IPS-11a (cell line): ENCODE results near the gene PPIL4.
"Not testable (repeated sequence)": the region's sequence is repeated elsewhere in the genome, so short reads cannot be mapped to it uniquely, and the experiment has no call there.

ENCODE experiments used
- H3K4me3 ChIP-seq: one replicate; pipeline ENCODE4 v1.5.1; 2013; ENCODE audit warnings: low read depth, low read length, control low read depth

Gene PPIL4

DNA sequence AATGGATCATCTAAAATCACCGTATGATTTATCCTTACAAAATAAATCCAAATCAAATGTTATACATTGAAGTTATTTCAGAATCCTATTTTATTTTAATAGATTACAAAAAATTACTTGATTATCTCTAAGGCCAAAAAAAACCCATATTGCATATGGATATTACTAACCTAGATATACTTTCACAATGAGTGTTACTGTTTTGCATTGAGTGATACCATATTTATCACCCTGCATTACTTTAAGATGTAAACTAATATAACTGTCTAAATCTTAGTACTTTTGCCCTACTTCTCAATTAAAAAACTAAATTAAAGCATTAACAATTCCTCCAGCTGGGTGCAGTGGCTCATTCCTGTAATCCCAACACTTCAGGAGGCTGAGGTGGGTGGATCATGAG, 11.1 kb downstream of the PPIL4 start:
- H3K4me3 ChIP-seq: no peak overlapping the region

DNA sequence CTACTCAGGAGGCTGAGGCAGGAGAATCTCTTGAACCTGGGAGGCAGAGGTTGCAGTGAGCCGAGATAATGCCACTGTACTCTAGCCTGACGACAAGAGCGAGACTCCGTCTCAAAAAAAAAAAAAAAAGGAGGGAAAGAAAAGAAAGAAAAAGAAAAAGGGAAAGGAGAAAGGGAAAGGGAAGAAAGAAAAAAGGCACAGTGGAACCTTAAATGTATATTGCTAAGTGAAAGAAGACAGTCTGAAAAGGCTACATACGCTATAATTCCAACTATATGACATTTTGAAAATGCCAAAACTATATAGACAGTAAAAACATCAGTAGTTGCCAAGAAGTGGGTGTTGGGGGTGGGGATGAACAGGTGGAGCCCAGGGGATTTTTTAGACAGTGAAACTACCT, 16.2 kb downstream of the PPIL4 start:
- H3K4me3 ChIP-seq: no peak overlapping the region

DNA sequence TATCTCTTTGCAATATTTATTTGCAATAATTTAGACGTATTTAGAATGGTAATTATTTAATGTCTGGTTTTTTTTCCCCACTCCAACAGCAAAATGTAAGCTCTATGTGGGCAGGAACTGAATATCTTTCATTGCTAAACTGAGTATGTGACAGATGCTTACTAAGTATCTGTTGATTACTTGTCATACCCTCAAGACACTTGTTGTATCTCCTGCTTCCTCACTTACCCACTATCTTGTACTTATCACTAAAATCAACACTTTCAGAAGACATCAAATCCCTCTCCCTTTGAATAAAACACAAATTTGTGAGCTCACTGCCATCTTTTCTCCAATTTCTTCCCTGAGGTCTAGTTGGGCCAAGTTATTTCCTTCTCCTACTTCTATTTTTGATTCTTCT, 30.3 kb downstream of the PPIL4 start:
- H3K4me3 ChIP-seq: no peak overlapping the region

DNA sequence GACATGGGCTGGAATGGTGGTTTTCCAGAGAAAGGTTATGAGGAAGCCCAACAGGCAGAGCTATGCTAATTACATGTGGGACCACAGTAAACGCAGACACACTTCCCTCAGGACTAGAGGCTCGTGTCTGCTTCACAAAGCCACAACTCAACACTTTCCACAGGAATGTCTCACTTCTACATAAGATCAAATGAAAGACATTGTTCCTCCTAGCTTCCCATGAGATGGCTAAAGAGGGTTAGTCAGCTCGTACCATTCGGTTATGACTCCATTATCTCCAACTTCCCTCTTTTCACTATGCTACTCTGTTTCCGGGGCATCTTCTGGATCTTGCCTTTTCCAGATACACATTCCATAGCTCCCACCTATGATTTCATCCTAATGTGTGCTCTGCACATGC, 31.9 kb downstream of the PPIL4 start:
- H3K4me3 ChIP-seq: no peak overlapping the region

DNA sequence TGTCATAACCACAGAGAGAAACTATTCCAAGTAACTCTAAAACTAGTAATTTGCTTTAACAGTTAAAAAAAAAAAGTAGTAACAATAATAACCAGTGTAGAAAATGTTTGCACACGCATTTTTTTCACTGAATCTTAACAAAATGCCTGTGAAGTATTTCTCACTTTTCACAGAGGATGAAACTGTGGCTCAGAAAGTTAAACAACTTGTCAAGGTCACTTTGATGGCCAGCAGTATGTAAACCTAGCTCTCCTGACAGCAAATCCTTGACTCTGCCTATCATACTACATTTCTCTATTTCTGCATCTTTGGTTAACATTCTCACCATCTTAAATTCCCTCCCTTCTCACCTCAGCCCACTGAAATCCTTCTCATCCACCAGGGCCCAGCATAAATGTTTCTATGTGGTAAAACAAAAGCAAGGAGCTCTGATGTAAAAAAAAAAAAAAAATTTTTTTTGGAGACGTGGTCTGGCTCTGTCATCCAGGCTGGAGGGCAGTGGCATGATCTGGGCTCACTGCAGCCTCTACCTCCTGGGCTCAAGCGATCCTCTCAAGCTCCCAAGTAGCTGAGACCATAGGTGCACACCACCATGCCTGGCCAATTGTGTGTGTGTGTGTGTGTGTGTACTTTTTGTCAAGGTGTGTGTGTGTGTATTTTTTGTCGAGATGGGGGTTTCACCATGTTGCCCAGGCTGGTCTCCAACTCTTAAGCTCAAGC, 34.9 kb downstream of the PPIL4 start:
- no peak overlapping the region for H3K4me3 ChIP-seq

DNA sequence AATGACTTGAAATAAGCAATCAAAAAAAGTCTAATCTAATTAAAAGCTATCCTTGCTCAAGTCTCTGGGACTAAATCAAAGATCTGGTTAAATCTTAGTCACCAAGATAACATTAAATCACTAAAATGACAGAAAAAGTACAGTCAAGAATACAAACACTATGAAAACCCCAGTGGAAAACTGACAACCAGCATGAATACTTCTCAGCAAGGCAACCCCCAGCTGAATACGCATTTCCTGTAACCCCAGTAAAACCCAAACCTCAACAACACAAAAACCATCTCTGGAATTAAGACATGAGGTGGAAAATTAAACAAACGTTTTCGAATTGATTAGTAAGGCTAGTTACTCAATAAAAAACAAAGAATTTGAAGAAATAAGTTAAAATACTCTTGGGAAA, 37.4 kb downstream of the PPIL4 start:
- no peak overlapping the region for H3K4me3 ChIP-seq

DNA sequence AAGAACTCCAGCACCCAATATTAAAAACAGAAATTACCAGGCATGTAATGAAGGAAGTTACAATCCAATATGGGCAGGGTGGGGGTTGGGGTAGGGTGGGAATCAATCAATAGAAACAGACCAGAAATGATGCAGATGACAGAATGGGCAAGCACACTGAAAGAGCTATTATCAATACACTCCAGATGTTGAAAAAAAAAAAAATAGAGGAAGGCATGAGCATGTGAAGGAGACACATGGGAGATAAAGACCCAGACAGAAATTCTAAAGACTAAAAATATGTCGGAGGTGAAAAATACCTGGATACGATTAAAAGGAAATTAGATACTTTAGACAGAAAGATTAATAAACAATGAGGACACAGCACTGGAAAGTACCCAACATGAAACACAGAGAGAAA, 42.0 kb downstream of the PPIL4 start:
- H3K4me3 ChIP-seq: no peak overlapping the region

DNA sequence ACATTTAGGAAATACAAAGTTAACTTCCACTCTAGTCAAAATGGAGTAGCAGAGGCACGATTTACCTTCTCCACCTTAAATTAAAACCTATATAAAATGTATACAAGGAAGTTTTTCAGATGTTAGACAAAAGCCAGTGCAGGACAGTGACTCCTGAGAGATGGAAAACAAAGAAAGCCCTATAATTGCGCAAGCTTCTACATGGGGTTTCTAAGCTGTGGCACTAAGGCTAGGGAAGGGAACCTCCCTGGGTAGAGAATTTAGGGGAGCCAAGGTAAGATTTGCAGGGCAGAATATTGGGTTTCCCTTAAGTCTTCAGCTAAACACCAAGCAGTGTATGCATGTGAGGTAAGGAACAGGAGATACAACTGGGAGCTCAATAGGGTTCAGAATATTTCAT, 42.6 kb downstream of the PPIL4 start:
- H3K4me3 ChIP-seq: no peak overlapping the region

DNA sequence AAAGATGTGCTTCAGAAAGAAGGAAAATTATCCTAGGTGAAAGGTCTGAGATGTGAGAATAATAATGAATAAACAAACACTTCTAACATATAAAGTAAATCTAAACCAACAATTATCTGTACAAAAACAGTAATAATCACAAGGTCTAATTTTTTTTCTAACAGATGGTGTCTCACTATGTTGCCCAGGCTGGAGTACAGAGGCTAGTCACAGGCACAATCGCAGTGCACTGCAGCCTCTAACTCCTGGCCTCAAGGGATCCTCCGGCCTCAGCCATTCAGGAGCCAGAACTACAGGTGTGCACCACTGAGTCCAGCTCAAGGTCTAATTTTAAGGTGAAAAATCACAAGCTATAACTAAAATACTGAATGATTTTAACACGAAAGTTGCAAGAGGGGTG, 44.1 kb downstream of the PPIL4 start:
- no peak overlapping the region for H3K4me3 ChIP-seq

DNA sequence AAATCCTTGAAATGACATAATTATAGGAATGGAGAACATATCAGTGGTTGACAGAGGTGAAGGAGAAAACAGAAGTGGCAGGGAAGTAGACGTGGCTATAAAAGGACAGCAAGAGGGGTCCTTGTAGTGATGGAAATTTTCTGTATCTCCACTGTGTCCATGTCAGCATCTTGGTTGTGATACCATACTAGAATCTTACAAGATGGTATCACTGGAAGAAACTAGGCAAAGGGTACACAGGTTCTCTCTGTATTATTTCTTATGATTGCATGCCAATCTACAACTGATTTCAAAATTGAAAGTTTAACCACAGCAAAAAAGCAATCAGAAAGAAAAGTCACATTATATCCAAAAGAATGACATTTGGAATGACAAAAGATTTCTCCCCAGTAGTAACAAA, 44.6 kb downstream of the PPIL4 start:
- H3K4me3 ChIP-seq: no peak overlapping the region

DNA sequence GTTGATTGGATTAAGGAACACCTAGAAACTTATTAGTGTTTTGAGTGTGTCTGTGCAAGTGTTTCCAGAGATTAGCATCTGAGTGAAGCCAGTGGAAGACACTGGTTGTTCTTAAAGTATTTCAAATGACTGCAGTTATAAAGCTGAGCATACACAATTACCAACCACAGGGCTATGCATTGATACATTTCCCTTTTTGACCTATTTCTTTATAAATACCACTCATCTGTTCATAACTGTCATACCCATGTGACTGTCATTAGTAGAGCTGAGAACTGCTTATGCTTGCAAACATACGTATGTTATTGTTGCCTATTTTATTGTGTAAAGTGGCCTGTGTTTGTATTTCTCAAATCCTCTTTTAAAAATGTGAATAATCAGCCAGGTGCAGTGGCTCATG, 45.7 kb downstream of the PPIL4 start:
- H3K4me3 ChIP-seq: no peak overlapping the region

DNA sequence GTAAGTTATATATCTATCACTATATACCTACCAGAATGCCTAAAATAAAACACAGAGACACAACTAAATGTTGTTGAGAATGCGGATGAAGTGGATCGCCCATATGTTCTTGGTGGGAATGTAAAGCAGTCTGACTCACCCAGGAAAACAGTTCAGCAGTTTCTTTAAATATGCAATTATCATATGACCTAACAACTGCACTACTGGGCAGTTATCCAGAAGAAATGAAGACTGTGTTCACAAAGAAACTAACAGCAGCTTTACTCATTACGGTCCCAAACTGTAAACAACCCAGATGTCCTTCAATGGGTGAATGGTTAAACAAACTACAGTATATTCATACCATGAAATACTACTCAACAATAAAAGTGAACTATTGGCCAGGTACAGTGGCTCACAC, 46.8 kb downstream of the PPIL4 start:
- no peak overlapping the region for H3K4me3 ChIP-seq

DNA sequence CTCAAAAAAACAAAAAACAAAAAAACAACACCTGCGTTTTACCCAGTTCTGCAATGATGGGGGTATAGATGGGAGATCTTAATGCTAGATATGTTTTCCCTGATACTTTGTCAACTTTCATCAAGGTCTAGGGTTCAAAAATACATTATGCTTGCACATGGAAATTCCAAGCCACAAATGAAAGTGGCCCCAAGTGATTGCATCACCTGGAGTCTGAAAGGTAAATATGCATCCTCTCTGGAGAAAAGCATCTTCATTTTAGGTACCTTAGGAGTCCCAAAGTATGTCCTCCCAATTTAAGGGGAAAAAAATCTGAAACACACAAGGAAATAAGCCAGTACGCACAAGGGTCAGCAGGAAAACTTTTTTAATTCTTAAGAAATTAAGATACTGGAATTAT, 48.5 kb downstream of the PPIL4 start:
- H3K4me3 ChIP-seq: no peak overlapping the region

DNA sequence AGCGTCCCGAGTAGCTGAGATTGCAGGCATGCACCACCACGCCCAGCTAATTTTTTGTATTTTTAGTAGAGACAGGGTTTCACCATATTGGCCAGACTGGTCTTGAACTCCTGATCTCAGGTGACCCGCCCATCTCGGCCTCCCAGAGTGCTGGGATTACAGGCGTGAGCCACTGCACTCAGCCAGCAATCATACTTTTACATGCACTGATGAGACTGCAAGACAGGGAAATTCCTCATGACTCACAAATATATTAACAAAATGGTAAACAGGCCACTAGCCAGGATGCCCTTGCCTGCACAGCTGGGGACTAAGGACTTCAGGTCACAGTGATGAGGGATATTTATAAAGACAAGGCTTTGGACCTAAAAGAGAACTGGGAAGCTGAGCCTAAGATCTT, 49.2 kb downstream of the PPIL4 start:
- not testable (repeated sequence) for H3K4me3 ChIP-seq

DNA sequence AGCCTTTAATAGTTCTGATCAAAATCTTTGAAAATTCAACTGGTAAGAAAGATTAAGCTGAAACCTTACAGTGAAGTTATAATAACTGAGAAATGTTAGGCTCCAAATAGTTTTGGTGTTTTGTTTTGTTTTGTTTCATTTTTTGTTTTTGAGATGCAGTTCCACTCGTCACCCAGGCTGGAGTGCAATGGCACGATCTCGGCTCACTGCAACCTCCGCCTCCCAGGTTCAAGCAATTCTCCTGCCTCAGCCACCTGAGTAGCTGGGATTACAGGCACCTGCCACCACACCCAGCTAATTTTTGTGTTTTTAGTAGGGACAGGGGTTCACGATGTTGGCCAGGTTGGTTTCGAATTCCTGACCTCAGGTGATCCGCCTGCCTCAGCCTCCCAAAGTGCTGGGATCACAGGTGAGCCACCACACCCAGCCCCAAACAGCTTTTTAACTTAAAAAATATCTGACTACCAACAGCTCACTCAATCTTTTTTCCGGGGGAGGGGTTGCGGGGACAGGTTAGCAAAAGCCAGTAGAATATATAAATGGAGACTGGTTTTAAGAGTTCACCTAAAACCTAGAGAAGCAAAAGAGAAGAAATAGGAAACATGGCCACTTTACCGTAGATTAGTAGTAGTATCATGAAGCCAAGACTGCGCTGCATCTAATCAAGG, 50.4 kb downstream of the PPIL4 start:
- not testable (repeated sequence) for H3K4me3 ChIP-seq

DNA sequence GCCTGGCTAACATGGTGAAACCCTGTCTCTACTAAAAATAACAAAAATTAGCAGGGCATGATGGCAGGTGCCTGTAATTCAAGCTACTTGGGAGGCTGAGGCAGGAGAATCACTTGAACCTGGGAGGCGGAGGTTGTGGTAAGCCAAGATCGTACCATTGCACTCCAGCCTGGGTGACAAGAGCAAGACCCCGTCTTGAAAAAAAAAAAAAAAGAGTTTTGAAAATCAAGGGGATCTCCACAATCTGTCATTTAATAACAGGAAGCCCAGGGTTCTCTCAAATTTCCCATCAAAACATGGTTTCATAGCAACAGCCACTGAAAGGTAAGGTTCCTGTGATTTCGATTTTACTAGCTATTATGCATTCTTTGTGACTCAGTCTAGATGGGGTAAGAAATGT, 51.0 kb downstream of the PPIL4 start:
- H3K4me3 ChIP-seq: not testable (repeated sequence)

DNA sequence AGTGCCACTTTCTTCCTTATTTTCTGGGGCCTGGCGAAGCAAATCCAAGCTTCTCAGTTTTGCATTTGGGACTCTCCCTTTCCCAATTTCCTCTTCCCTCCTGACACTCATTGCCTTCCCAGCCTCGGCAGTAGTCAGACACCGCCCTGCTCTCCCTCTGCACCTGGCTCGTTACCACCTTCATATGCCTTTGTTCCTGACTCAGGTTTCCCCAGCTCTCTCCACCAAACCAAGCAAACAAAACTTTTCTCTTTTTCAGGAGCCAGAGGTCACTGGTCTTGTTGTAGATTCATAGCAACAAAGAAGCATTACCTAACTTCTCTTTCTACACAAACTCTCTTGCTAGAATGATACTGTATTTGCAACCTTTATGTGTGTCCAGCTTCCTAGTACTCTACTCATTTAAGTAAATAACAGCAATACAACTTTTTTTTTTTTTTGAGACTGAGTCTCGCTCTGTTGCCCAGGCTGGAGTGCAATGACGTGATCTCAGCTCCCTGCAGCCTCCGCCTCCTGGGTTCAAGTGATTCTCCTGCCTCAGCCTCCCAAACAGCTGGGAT, 52.0 kb downstream of the PPIL4 start:
- H3K4me3 ChIP-seq: no peak overlapping the region

DNA sequence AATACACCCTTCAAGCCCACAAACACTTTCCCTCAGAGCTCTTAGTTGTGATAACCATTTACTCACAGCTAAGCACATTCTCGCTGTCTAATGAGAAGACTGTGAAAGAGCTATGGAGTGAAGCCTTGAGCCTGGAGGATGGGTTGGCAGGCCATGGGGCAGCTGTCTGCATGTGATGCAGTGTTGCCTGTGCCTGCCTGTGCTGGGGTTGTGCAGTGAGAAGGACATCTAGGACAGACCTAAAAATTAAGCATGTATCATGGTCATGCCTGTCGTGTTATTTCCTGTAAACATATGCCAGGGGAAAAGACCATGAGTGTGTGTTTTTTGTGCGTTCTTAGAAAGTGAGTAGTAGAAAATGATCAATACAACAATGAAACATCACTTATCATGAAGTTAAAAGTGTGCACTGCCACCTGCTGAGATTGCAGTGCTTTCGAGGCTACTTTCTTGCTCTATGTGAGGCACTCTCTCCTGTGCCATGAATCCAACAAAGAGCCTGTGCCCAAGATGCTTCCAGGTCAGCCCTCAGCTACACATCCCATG, 53.0 kb downstream of the PPIL4 start:
- no peak overlapping the region for H3K4me3 ChIP-seq

DNA sequence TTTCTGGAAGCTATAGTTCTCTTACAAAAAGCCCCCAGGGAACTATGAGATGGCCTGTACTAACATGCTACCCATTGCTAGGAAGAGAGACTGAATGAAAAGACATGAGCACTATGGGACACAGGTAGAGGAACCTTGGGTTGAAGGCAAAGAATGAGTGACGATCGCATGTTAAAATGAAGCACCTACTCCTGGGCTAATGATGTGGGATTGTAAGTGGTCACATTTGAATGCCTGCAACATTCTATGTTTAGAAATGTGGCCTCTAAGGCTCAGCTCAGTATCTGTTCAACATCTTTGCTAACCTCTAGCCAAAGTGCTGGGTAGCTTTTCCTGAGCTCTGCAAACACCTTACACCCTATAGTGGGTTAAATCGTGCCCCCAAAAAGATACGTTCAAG, 55.9 kb downstream of the PPIL4 start:
- no peak overlapping the region for H3K4me3 ChIP-seq

DNA sequence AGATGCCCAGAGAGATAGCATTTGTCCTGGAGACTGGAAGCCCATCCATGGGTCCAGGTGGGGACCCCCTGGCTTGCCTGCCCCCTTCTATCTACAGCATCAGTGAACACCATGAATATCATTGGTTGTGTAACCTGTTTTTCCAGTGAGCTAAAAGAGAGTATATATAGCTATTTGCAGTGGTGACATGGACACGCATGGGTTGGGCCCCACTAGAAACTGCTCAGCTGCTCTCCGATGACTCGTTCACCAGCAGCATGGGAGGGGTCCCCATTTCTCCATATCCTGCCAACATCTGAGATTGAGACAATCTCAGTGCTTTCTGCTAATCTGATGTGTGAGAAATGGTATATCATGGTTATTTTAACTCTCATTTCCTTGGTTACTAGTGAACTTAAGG, 57.0 kb downstream of the PPIL4 start:
- no peak overlapping the region for H3K4me3 ChIP-seq

DNA sequence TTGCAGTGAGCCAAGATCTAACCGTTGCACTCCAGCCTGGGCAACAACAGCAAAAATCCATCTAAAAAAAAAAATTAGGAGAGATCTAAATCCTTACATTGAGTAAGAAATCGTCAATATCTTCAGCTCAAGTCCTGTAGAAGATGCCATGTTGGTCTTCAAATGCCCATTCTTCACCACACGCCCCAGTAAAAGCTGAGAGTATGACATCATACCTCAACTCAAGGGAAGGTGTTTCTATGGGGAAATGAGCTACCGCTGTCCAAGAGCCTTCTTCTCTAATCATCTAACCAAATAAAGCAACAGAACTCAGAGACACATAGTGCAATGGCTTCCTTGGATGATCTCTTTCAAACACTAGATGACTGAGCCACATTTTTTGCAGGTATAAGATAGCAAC, 58.5 kb downstream of the PPIL4 start:
- no peak overlapping the region for H3K4me3 ChIP-seq
